ENCODE measurements around the gene BCL7C. TPM values are rescaled to one million over a fixed set of nuclear protein-coding genes. Genes with fewer than 3 reads are reported as not detected.

The BCL7C gene
- total RNA-seq, 2 experiments from 2014 or later = 17.8 to 19.1 TPM

DNA sequence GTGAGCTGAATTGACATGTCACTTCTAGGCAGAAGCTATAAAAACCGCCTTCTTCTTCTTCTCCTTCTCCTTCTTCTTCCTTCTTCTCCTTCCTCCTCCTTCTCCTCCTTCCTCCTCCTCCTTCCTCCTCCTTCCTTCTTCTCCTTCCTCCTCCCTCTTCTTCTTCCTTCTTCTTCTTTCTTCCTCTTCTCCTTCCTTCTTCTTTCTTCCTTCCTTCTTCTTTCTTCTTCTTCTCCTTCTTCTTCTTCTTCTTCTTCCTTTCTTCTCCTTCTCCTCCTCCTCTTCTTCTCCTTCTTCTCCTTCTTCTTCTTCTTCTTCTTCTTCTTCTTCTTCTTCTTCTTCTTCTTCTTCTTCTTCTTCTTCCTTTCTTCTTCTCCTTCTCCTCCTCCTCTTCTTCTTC lies 24.7 kb upstream of the BCL7C start:
- Histone ChIP-seq H3K4me1 (ENCODE audit: insufficient read depth, low read length) (peaks cover 11% of the 10 kb centered on the region), H3K27ac (ENCODE audit: low read depth in 1 of 2, low read length in 2 of 2) (no peak overlapping the region), H3K36me3 (ENCODE audit: insufficient read depth, low read length) (no peaks in the 10 kb centered on the region), H3K4me3 (ENCODE audit: low read length) (no peak overlapping the region), H3K9me3 (ENCODE audit: control insufficient read depth in 1 of 2, insufficient read depth in 1 of 2, low read length in 2 of 2) (no peaks in the 10 kb centered on the region), H3K27me3 (ENCODE audit: control insufficient read depth in 1 of 2, insufficient read depth in 2 of 2, low read length in 2 of 2) (no peaks in the 10 kb centered on the region)
- ChIA-PET CTCF (interaction anchor here (1.2 kb wide), 1 partner anchor 74 kb away, joined by 5 read pairs; no protein-coding TSS in a partner anchor), POLR2A (interaction anchor here (1.3 kb wide), 1 partner anchor 74 kb away, joined by 3 read pairs; no protein-coding TSS in a partner anchor)
- H3K27ac Mint-ChIP-seq = no peak overlapping the region
- H3K9me3 Mint-ChIP-seq = no peaks in the 10 kb centered on the region
- ATAC-seq (ENCODE audit: poor library complexity) (no peak), DNase-seq (no peak)
- H3K27me3 Mint-ChIP-seq = no peaks in the 10 kb centered on the region
- TF ChIP-seq, protein P1, sequence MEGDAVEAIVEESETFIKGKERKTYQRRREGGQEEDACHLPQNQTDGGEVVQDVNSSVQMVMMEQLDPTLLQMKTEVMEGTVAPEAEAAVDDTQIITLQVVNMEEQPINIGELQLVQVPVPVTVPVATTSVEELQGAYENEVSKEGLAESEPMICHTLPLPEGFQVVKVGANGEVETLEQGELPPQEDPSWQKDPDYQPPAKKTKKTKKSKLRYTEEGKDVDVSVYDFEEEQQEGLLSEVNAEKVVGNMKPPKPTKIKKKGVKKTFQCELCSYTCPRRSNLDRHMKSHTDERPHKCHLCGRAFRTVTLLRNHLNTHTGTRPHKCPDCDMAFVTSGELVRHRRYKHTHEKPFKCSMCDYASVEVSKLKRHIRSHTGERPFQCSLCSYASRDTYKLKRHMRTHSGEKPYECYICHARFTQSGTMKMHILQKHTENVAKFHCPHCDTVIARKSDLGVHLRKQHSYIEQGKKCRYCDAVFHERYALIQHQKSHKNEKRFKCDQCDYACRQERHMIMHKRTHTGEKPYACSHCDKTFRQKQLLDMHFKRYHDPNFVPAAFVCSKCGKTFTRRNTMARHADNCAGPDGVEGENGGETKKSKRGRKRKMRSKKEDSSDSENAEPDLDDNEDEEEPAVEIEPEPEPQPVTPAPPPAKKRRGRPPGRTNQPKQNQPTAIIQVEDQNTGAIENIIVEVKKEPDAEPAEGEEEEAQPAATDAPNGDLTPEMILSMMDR (IDR thresholded peaks at IDR 0.05) = no peak
- peaks cover 10% of the 10 kb centered on the region for H3K4me1 Mint-ChIP-seq (ENCODE audit: low read depth)
- intact Hi-C loops (cut with DNase I, micrococcal nuclease) = no loop called here
- H3K36me3 Mint-ChIP-seq (ENCODE audit: low read depth) = peaks cover 7% of the 10 kb centered on the region
- no peak overlapping the region for H3K4me3 Mint-ChIP-seq

DNA sequence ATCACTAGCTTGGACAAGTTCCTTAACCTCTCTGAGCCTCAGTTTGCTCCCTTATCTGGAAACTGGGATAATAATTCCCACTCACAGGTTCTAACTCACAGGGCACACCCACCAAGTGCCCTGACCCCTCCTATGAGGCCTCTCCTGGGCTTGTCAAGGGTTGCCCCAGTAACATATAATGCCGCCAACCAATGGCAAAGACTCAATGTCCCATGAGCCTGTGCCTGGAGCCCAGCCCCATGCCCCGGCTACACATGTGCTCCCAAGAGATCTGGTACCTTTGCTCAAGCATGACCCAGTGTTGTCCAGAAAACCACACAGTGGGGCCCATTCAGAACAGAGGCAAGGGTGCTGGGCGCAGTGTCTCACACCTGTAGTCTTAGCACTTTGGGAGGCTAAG lies 21.0 kb upstream of the BCL7C start:
- H3K27ac Mint-ChIP-seq = no peak overlapping the region
- no peaks in the 10 kb centered on the region for H3K27me3 ChIP-seq (ENCODE audit: control insufficient read depth in 1 of 2, insufficient read depth in 2 of 2, low read length in 2 of 2)
- no peak overlapping the region for H3K27ac ChIP-seq (ENCODE audit: low read depth in 1 of 2, low read length in 2 of 2)
- H3K4me1 ChIP-seq (ENCODE audit: insufficient read depth, low read length) = no peaks in the 10 kb centered on the region
- TF ChIP-seq, protein P1 (IDR thresholded peaks at IDR 0.05) = no peak
- H3K36me3 Mint-ChIP-seq (ENCODE audit: low read depth) = no peaks in the 10 kb centered on the region
- H3K9me3 Mint-ChIP-seq = no peaks in the 10 kb centered on the region
- H3K9me3 ChIP-seq (ENCODE audit: control insufficient read depth in 1 of 2, insufficient read depth in 1 of 2, low read length in 2 of 2) = no peaks in the 10 kb centered on the region
- H3K4me3 ChIP-seq (ENCODE audit: low read length) = no peak overlapping the region
- H3K4me3 Mint-ChIP-seq = no peak overlapping the region
- H3K27me3 Mint-ChIP-seq = no peaks in the 10 kb centered on the region
- ATAC-seq (ENCODE audit: poor library complexity) = no peak
- CTCF ChIA-PET = no interaction called here
- H3K36me3 ChIP-seq (ENCODE audit: insufficient read depth, low read length) = no peaks in the 10 kb centered on the region
- POLR2A ChIA-PET = no interaction called here
- H3K4me1 Mint-ChIP-seq (ENCODE audit: low read depth) = no peaks in the 10 kb centered on the region
- intact Hi-C loops (cut with DNase I, micrococcal nuclease) = no loop called here
- no peak for DNase-seq

DNA sequence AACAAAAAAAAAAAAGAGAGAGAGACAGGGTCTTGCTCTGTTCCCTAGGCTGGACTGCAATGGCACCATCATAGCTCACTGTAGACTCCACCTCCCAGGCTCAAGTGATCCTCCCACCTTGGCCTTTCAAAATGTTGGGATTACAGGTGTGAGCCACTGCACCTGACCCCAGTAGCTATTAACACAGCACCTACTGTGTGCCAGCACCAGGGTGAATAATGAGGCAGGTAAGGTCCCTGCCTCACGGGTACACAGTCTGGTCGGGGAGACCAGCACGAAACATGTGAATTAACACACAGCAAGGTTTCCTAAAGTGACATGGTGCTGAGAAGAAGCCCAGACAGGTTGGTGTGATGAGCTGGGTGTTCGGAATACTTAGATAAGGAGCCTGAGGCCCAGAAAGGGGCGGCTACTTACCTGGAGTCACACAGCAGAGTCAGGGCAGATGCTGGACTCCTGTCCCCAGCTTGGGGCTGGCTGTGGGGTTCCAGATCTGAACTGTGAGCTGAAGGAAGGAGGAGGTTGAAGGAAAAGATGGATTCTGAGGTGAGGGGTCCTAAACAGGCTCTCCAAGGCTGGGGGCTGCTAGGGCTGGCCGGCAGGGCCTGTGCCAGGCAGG lies 19.0 kb upstream of the BCL7C start:
- DNase-seq (no peak), ATAC-seq (ENCODE audit: poor library complexity) (no peak)
- Histone ChIP-seq H3K27ac (ENCODE audit: low read depth in 1 of 2, low read length in 2 of 2) (no peak overlapping the region), H3K27me3 (ENCODE audit: control insufficient read depth in 1 of 2, insufficient read depth in 2 of 2, low read length in 2 of 2) (no peaks in the 10 kb centered on the region), H3K36me3 (ENCODE audit: insufficient read depth, low read length) (no peaks in the 10 kb centered on the region), H3K4me3 (ENCODE audit: low read length) (no peak overlapping the region), H3K9me3 (ENCODE audit: control insufficient read depth in 1 of 2, insufficient read depth in 1 of 2, low read length in 2 of 2) (no peaks in the 10 kb centered on the region), H3K4me1 (ENCODE audit: insufficient read depth, low read length) (peaks cover 4% of the 10 kb centered on the region)
- CTCF ChIA-PET = no interaction called here
- Mint-ChIP-seq H3K27ac (no peak overlapping the region), H3K9me3 (no peaks in the 10 kb centered on the region), H3K4me3 (no peak overlapping the region), H3K27me3 (no peaks in the 10 kb centered on the region), H3K4me1 (ENCODE audit: low read depth) (peaks cover 2% of the 10 kb centered on the region), H3K36me3 (ENCODE audit: low read depth) (no peaks in the 10 kb centered on the region)
- intact Hi-C loops (cut with DNase I, micrococcal nuclease) = no loop called here
- TF ChIP-seq, protein P1 (IDR thresholded peaks at IDR 0.05) = no peak
- POLR2A ChIA-PET = interaction anchor here (0.6 kb wide), 1 partner anchor 11 kb away, joined by 3 read pairs; no protein-coding TSS in a partner anchor
